HG02763 (cell line): Measurements from ENCODE around the gene BPIFB1.

Source experiments
- ATAC-seq: cut with Tn5 transposase; IDR thresholded peaks from one replicate; pipeline ENCODE4 v1.9.1; 2021; ENCODE audit warnings: mild to moderate bottlenecking, moderate library complexity; ENCODE audit not compliant: unreplicated experiment

The BPIFB1 gene

GRCh38 chr20:33272155-33272873, 10.7 kb upstream of the BPIFB1 start:
- no peak for ATAC-seq

- no peak for ATAC-seq
Measured at GRCh38 chr20:33273117-33273851, 9.7 kb upstream of the BPIFB1 start.

- ATAC-seq = no peak
Measured at GRCh38 chr20:33275215-33275614, 7.8 kb upstream of the BPIFB1 start.

- ATAC-seq = no peak
Measured at GRCh38 chr20:33275871-33276270, 7.1 kb upstream of the BPIFB1 start.

- ATAC-seq = no peak
Measured at GRCh38 chr20:33276303-33277113, 6.5 kb upstream of the BPIFB1 start.

- ATAC-seq = no peak
Measured at GRCh38 chr20:33277471-33278441, 5.3 kb upstream of the BPIFB1 start.

GRCh38 chr20:33278700-33279099, 4.3 kb upstream of the BPIFB1 start:
- no peak for ATAC-seq

GRCh38 chr20:33279261-33279910, 3.6 kb upstream of the BPIFB1 start:
- ATAC-seq = no peak

- no peak for ATAC-seq
Measured at GRCh38 chr20:33280000-33280680, 2.9 kb upstream of the BPIFB1 start.

GRCh38 chr20:33280775-33281174, 2.2 kb upstream of the BPIFB1 start:
- no peak for ATAC-seq

GRCh38 chr20:33281550-33282146, 1.4 kb upstream of the BPIFB1 start:
- no peak for ATAC-seq

- ATAC-seq = no peak
Measured at GRCh38 chr20:33282196-33282934, 649 bp upstream of the BPIFB1 start.

GRCh38 chr20:33284284-33284683, 1.3 kb downstream of the BPIFB1 start:
- ATAC-seq = no peak

GRCh38 chr20:33284937-33285336, 1.9 kb downstream of the BPIFB1 start:
- ATAC-seq = no peak

- ATAC-seq = no peak
Measured at GRCh38 chr20:33285861-33286495, 3.0 kb downstream of the BPIFB1 start.

GRCh38 chr20:33287884-33288283, 4.9 kb downstream of the BPIFB1 start:
- no peak for ATAC-seq

GRCh38 chr20:33290852-33291251, 7.8 kb downstream of the BPIFB1 start:
- no peak for ATAC-seq

- no peak for ATAC-seq
Measured at GRCh38 chr20:33291416-33291815, 8.4 kb downstream of the BPIFB1 start.
